GM12865 (cell line): Measurements from ENCODE around the gene FBLN5.

Experiments used
- DNase-seq: peaks from one replicate; pipeline ENCODE4 v3.0.0; 2010; ENCODE audit warnings: low read depth
- H3K4me3 ChIP-seq: 2 replicates; pipeline ENCODE4 v1.5.1; 2011; ENCODE audit warnings: mild to moderate bottlenecking, low read depth, low read length, control low read depth
- TF ChIP-seq, protein P1 (sequence below): IDR thresholded peaks from 2 replicates; pipeline ENCODE4 v1.5.1; 2011; ENCODE audit warnings: low read length, control low read depth, low read depth, inconsistent platforms; ENCODE audit not compliant: insufficient read depth; ENCODE audit errors: missing control alignments

FBLN5 gene

DNA sequence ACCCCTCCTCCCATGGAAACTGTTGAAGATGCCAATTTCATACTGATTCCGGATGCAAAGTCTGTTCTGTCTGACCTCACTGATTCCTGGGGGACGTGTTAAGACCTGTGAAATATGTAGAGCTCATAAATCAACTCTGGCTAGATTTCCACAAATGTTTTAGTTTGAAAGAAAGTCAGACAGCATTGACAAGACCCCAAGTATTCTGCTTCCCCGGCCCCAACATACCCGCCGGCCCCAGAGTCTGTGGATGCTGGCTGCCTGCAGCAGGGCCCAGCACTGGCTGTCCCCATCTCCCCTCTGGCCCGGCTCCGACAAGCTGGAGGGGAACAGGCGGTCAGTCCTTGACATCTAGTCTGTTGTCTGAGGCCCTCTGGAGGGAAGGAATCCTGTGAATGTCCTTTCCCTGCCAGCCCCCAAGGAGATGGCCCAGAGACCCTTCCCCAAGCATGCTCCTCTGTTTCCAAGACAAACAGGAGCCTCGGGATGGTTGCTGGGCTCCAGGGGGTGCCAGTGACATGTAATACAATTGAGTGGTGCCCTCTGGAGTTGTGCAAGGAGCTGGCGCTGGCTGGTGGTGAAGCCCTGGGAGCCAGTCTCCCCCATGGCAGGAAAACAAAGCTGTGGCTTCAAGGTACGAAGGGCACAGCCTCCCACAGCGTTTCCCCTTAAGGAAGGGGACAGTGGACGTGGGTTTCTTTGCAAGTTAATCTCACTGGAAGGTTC lies 22.3 kb downstream of the FBLN5 start:
- DNase-seq: no peak
- TF ChIP-seq, protein P1, sequence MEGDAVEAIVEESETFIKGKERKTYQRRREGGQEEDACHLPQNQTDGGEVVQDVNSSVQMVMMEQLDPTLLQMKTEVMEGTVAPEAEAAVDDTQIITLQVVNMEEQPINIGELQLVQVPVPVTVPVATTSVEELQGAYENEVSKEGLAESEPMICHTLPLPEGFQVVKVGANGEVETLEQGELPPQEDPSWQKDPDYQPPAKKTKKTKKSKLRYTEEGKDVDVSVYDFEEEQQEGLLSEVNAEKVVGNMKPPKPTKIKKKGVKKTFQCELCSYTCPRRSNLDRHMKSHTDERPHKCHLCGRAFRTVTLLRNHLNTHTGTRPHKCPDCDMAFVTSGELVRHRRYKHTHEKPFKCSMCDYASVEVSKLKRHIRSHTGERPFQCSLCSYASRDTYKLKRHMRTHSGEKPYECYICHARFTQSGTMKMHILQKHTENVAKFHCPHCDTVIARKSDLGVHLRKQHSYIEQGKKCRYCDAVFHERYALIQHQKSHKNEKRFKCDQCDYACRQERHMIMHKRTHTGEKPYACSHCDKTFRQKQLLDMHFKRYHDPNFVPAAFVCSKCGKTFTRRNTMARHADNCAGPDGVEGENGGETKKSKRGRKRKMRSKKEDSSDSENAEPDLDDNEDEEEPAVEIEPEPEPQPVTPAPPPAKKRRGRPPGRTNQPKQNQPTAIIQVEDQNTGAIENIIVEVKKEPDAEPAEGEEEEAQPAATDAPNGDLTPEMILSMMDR: no peak
- no peak overlapping the region for H3K4me3 ChIP-seq

DNA sequence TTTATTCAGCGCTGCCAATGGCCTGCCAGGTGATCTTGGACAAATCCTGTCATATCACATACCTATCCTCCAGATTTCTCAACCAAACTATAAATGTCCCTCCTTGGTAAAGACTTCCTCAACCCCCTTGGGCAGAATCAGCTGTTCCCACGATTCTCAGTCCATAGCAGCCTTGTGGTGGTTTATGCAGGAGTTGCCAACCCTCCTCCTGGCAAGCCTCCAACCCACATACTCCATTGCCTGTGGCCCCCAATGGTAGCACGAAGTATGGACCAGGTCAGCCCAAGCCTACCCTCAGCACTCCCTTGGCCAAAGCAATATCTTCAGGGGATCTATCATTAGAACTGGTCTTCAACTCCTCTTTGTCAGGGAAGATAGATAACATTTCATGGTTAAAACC lies 27.0 kb downstream of the FBLN5 start:
- TF ChIP-seq, protein P1: no peak
- DNase-seq: no peak
- H3K4me3 ChIP-seq: no peak overlapping the region

DNA sequence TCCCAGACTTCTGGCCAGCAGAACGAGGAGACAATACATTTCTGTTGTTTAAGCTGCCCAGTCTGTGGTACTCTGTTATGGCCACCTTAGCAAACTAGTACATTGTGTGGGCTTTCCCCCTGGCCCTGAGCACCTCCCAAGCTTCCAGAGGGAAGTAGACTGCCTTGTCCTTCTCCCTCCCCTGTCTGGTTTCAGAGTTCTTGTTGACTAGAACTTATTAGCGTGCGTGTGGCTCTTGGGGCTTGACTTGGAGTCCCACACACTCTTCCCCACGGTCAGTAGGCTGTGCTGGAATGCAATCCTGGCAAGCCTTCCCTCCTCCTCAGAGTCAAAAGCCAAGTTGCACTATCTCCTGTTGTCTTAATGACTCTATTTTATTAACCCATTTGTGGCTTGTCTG lies 27.7 kb downstream of the FBLN5 start:
- TF ChIP-seq, protein P1: no peak
- DNase-seq: no peak

DNA sequence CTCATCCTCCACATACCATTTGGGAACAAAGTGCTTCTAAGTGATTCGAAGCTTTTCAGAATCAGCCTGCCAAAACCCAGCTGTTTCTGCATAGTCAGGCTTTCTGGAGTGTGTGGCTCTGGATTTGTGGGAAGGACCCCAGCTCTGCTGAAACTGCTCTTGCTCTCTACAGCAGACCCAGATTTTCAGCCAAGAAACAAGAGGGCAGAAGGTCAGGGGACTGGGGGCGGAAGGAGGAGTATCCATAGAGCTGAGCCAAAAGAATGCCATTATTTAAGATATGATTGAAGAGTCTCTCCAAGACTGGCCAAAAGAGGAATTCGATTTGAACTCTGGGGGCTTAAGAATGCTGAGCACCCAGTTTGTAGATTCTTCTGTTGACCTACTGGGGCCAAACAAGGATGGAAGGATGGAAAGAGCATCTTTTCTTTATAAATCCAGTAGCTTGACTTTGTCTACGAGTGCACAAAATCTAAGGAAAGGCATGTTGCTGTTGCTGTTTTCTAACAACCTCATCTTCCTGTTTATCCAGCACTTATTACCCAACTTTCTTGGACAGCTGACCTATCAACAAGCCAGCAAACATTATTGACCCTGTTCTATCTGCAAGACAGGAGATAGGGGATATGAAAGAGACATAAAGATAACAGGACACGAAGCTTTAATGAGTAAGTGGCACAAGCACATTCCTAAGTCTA lies 29.2 kb downstream of the FBLN5 start:
- TF ChIP-seq, protein P1: no peak
- no peak for DNase-seq
- no peak overlapping the region for H3K4me3 ChIP-seq

More for the DNA sequence above, 27.7 kb downstream of the FBLN5 start:
- no peak overlapping the region for H3K4me3 ChIP-seq

DNA sequence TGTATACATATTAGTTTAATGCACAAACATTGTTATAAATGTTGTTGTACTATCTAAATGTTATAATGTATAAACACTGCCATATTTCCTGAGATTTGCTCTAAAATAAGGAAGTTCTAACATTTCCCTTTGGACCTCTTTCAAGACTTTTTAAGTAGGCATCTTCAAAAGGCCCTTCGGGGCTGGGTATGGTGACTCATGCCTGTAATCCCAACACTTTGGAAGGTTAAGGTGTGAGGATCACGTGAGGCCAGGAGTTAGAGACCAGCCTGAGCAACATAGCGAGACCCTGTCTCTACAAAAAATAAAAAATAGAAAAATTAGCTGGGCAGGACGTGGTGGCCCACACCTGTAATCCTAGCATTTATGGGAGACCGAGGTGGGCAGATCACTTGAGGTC lies 35.5 kb downstream of the FBLN5 start:
- TF ChIP-seq, protein P1: no peak
- no peak for DNase-seq
- H3K4me3 ChIP-seq: no peak overlapping the region

DNA sequence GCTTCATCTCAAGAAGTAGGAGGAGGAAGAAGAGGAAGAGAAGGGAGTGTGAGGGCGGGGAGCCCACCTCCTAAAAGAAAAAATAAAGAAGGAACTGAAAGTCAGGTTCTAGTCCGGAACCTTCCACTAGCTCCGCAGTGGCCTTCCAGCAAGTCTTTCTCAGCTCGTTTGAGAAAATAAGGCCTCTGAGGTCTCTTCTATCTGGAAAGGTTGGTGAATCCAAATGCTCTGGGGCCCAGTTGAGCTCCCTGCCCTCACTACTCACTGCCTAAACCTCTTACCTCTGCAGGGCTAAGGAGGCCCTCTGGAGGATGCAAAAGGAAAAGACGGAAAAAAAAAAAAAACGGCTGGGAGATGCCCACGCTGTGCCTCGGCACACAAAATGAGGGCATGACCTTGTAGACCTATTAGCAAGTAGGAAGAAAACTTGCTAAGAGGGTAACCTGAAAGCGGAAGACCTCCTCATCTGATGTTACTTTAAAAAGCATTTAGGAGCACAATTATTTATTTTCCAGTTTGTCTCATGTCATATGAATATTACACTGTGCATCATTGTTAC lies 35.9 kb downstream of the FBLN5 start:
- TF ChIP-seq, protein P1: peak; percentile 32
- peak; percentile 53 for DNase-seq
- no peak overlapping the region for H3K4me3 ChIP-seq

DNA sequence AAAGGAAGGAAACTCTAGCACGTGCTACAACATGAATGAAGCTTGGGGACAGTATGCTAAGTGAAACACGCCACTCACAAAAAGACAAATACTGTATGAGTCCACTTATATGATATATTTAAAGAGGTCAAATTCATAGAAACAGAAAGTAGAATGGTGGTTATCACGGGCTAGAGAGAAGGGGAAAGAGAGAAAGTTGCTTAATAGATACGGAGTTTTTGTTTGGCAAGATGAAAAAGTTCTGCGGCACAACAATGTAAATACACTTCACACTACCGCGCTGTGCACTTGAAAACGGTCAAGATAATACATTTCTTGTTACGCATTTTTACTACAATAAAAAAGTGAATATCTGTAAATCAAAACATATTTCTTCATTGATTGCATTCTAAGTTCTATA lies 37.3 kb downstream of the FBLN5 start:
- no peak for DNase-seq
- TF ChIP-seq, protein P1: no peak
- no peak overlapping the region for H3K4me3 ChIP-seq
